GM19023 (cell line): ENCODE measurements around the gene MPPED1.

Experiments
- ATAC-seq: cut with Tn5 transposase; IDR thresholded peaks from one replicate; pipeline ENCODE4 v1.9.1; 2021; ENCODE audit warnings: mild to moderate bottlenecking, moderate library complexity; ENCODE audit not compliant: unreplicated experiment

MPPED1 gene

GRCh38 chr22:43474161-43475101 is 62.6 kb downstream of the MPPED1 start:
- no peak for ATAC-seq

GRCh38 chr22:43475549-43476076 is 63.8 kb downstream of the MPPED1 start:
- no peak for ATAC-seq

DNA sequence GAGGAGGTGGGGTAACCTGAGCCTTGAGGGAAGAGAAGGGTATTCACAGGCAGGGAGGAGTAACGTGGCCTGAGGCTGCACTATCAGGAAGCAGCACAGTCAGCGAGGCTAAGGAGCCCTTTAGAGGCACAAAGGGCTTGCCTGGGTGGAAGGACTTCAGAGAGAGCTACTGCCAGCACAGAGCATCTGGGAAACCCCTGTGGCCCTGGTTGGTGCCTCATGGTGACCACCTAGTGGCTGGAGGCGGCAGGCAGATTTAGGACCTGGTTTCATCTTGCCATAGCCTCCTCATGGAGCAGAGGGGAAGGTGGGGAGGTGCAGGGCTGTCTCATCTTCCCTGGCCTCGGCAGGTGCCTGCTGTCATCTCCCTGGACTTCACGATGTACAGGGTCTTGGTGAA is 64.5 kb downstream of the MPPED1 start:
- ATAC-seq: no peak

DNA sequence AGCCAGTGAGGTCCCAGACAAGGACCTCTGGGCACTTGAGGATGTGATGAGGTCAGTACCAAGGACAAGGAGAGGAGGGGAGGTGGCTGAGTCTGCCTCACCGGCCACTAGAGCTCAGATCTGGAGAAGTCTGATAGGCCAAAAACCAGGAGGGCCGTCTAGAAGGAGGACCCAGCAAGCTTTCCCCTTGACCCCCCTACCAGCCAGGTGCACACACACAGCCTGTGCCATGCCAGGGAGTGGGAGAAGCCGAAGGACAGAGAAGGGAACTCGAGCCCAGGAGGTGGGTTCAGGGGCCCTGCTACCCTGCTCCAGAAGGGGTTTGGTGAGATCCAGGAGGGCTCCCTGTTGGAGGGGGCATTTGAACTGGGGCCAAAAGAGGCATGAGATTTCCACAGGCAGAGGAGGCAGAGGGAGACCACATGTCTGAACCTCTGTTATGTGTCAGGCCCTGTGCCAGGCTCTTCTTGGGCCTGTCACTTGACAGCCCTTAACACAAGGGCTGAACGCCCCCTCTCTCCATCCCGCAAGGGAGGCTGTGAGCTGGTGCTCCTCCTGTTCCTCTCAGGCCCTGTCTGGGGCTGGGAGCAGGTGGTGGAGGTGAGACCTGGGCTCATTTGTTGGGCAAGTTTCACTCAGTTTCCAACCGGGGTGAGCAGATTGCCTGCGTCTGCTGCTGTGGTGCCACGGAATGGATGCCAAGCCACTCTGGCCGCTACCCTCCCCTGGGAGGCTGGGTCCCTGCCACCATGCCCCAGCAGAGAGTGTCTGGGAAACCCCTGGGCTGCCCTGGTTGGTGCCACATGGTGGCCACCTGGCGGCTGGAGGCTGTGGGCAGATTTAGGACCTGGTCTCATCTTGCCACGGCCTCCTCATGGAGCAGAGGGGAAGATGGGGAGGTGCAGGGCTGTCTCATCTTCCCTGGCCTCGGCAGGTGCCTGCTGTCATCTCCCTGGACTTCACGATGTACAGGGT is 65.2 kb downstream of the MPPED1 start:
- no peak for ATAC-seq

DNA sequence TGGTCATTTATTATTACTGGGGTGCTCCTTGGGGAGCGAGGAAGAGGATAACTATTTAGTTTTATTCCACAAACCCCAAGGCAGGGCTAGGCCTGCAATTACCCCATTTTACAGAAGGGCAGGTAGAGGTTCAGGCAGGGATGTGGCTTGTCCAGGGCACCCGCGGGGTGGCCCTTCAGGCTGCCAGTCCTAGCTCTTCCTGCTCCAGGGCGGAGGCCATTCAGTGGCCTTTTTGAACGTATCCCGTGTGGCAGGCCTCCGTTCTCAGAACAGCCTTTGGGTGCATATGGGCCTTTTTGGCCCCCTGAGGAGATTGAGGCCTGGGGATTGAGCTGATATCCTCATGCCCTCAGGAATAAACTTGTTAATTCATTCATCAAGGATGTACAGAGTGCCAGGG is 66.2 kb downstream of the MPPED1 start:
- ATAC-seq: no peak

DNA sequence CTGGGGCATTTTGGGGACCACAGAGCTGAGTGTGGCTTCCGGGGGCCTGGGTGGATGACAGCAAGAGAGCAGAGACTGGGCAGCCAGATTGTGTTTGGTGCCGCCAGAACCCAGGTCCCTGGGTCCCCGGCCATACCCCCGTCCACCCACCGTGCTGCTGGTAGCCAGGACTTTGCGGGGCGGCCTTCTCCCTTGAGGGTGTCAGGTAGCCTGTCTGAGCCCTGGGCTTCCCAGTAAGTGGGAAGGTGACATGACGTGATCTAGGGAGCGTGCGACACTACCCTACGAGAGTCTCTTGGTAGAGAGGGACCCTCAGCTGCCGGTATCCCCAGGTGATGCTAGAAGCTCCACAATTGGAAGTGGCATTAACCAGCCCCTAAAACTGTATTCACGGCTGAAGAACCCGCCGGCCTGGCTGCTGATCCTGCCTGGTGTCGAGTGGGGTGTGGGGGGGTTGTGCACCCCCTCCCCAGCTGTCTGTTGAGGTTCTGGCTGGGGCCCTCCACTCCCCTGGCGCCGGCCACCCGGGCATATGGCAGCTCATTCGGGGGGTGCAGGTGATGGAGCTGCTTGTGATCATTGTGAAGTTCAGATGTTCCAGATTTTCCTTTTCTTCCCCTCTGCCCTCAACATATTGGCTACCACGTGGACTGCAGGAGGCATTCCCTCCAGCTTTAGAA is 66.9 kb downstream of the MPPED1 start:
- no peak for ATAC-seq

GRCh38 chr22:43479301-43479950 is 67.6 kb downstream of the MPPED1 start:
- no peak for ATAC-seq

- no peak for ATAC-seq
Observed at GRCh38 chr22:43479962-43480361, 68.1 kb downstream of the MPPED1 start.

- no peak for ATAC-seq
Observed at GRCh38 chr22:43481568-43482317, 69.9 kb downstream of the MPPED1 start.

- ATAC-seq: no peak
Observed at GRCh38 chr22:43482318-43482625, 70.5 kb downstream of the MPPED1 start.

- ATAC-seq: no peak
Observed at GRCh38 chr22:43483266-43483665, 71.5 kb downstream of the MPPED1 start.

DNA sequence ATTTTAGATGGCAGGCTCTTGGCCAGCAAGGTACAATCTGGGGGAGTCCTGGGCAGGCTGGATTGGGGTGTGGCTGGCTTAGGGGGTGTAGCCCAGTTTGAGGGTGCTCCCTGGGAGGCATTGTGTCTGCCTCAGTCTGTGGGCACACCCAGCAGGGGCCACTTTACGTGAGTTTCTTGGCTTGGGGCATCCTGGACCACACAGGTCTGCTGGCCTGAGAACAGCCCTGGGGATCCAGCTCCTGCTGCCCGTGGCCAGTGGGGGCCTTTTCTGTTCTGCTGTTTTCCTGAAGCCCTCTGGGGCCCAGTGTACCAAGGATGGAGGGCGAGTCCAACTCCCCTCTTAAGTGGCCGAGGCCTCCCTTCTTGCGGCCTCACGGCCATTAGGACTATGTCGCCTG is 71.9 kb downstream of the MPPED1 start:
- no peak for ATAC-seq

DNA sequence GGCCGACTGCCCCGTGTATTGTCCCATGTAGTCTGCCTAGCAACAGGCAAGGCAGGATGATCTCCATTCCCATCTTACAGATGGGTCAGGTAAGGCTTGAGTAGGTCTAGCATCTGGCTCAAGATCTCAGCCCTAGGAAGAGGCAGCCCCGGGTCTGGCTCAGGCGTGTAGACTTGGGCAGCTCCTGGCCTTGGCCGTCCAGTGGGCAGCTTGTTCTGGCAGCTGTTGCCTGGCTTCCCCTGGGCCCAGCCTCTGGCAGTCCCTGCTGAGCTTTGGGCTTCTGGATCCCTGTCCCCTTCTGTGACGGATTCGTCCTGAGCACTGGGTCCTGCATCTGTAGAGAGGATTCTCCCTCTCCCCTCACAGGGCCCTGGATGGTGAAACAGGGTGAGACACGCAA is 72.4 kb downstream of the MPPED1 start:
- ATAC-seq: no peak

GRCh38 chr22:43485502-43486089 is 73.8 kb downstream of the MPPED1 start:
- no peak for ATAC-seq

DNA sequence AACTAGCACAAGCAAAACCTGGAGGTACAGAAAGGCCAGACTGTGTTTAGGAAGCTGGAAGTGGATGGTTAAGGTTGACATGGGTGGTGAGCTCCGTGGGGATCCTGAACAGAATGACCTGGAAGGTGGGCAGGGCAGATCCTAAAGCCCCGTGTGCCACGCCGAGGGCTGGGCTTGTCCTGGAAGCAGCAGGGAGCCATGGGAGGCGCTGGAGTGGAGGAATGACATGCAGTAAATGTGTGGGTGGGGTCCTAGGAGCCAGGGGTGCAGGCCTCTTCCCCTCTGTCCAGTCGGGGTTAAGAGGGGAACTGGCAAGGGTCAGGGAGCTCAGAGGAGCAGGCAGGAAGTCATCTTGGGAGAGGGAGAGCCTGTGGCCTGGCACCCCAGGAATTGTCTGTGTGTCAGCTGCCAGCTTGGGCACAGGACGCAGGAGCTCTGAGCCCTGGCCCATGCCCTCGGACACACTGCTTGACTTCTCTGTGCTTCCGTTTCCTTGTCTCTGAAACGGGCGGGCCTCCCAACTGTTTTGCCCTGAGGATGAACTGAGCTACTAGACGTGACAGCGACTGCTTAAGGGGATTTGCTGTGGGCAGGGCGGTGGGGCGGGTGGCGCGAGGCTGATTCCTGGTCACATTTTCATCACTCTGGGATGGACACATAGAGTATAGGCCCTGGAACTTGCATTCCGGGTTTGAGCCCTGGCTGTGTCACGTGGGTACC is 75.7 kb downstream of the MPPED1 start:
- ATAC-seq: no peak

GRCh38 chr22:43488031-43488866 is 76.4 kb downstream of the MPPED1 start:
- ATAC-seq: no peak

DNA sequence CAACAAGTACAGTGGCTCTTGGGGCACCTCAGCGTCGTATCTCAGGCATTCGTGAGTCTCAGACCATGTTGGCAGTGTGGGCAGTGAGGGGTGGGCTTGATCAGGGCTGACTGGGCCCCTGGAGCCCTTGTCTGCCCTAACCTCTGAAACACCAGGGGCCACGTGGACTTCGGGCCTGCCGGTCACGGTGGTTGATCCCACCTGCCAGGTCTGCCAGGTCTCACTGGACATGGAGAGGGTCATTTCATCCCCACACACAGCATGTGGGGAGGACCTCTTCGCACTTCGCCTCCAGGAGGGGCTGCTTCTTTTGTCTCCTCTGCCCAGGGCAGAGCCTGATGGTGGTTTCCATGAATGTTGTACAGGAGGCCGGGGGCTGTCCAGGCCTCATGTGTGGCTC is 77.1 kb downstream of the MPPED1 start:
- no peak for ATAC-seq

GRCh38 chr22:43490311-43490710 is 78.5 kb downstream of the MPPED1 start:
- ATAC-seq: no peak
